Stomach (tissue), 9 donors: Measurements from ENCODE around the gene MEIKIN. TPM values are rescaled to one million over a fixed set of nuclear protein-coding genes. Genes with fewer than 3 reads are reported as not detected.

ENCODE experiments used
- DNase-seq, 2 donors: peaks; one replicate each; pipeline versions ENCODE4 v3.0.0 to v3.0.0-alpha.2; 2013 to 2019
- H3K27ac ChIP-seq, 5 donors: fragments of 200-600 bp in 4 of 5; sonication (generic) in 4 of 5; one replicate each; pipeline ENCODE4 v1.5.1; 2013 to 2019; ENCODE audit warnings: mild to moderate bottlenecking in 1 of 5, moderate library complexity in 1 of 5
- H3K27me3 ChIP-seq, 3 donors: fragments of 200-600 bp; sonication (generic); one replicate each; pipeline ENCODE4 v1.5.1; 2017 to 2019; ENCODE audit warnings: mixed run types in 1 of 3
- H3K36me3 ChIP-seq, 4 donors: fragments of 200-600 bp; sonication (generic); 1 replicate in 3 of 4; 2 replicates in 1 of 4; pipeline ENCODE4 v1.5.1; 2016 to 2019
- H3K4me1 ChIP-seq, 4 donors: fragments of 200-600 bp; sonication (generic); one replicate each; pipeline ENCODE4 v1.5.1; 2016 to 2019
- H3K4me3 ChIP-seq, 4 donors: fragments of 200-600 bp; sonication (generic) in 3 of 4; one replicate each; pipeline ENCODE4 v1.5.1; 2016 to 2019; ENCODE audit warnings: mild to moderate bottlenecking in 1 of 4
- H3K9me3 ChIP-seq, 4 donors: fragments of 200-600 bp; sonication (generic); one replicate each; pipeline ENCODE4 v1.5.1; 2016 to 2019
- CTCF ChIP-seq, 7 experiments: fragments of 450-650 bp in 4 of 7; fragments of 200-600 bp in 3 of 7; sonication (generic) in 3 of 7; IDR thresholded peaks; one replicate each; pipeline ENCODE4 v1.5.1; 2016 to 2019; ENCODE audit warnings: antibody characterized with exemption in 7 of 7, control low read depth in 2 of 7, mild to moderate bottlenecking in 1 of 7
- EP300 ChIP-seq: sonication (generic); formaldehyde crosslinking; IDR thresholded peaks from one replicate; pipeline ENCODE4 v1.6.1; 2017; ENCODE audit warnings: antibody characterized with exemption
- POLR2A ChIP-seq, 4 donors: fragments of 450-650 bp; IDR thresholded peaks; one replicate each; pipeline ENCODE4 v1.6.1; 2016; ENCODE audit warnings: antibody characterized with exemption in 4 of 4, control low read depth in 2 of 4, mild to moderate bottlenecking in 1 of 4, moderate library complexity in 1 of 4
- POLR2AphosphoS5 ChIP-seq, 3 donors: sonication (generic); formaldehyde crosslinking; IDR thresholded peaks; one replicate each; pipeline ENCODE4 v1.6.1; 2016; ENCODE audit warnings: antibody characterized with exemption in 3 of 3
- WGBS, 5 donors: extraction: QIAGEN DNeasy Blood & Tissue Kit in 3 of 5; methylation state at CpG; one replicate each; pipeline versions ENCODE4 v1.1.5 to v1.1.7; 2013 to 2018; 5-methylcytosine and 5-hydroxymethylcytosine counted together
- intact Hi-C: fragments of 100-400 bp; cut with DNase I; formaldehyde crosslinking; loops from one replicate; pipeline ENCODE4 v1.15.1; 2023; ENCODE audit warnings: low total_unique reads
- polyA plus RNA-seq, 3 donors: library from polyadenylated mRNA; stranded (reverse); fragments of 200-250 nt; gene quantifications; one replicate each; pipeline ENCODE4 v1.2.3, GENCODE V29; 2013
- total RNA-seq, 5 donors: library from RNA; depleted of rRNA; stranded (reverse); fragments of >200 nt; gene quantifications; one replicate each; pipeline versions ENCODE4 v1.1.0 to v1.2.3, GENCODE V29; 2014 to 2016
- donor health status: healthy with polysubstance abuse.
- donor health status: Bipolar disorder and iron deficiency.
- donor health status: healthy.

The MEIKIN gene
- total and polyA plus RNA-seq, 8 donors = 0.37 TPM; not detected in 7

GRCh38 chr5:131966551-131966950 lies 21.1 kb upstream of the MEIKIN start:
- H3K36me3 ChIP-seq = no peaks in the 10 kb centered on the region
- intact Hi-C loops = no loop called here
- WGBS, 5 donors = 89 to 100% (median 91%) methylated on average over 1 of the region's 1 CpG
- DNase-seq = no peak
- no peaks in the 10 kb centered on the region for H3K27me3 ChIP-seq
- H3K27ac ChIP-seq = no peak overlapping the region
- TF ChIP-seq EP300 (no peak), POLR2AphosphoS5 (IDR thresholded peaks at IDR 0.05) (no peak), CTCF (IDR thresholded peaks at IDR 0.05) (no peak), POLR2A (IDR thresholded peaks at IDR 0.05) (no peak)
- no peaks in the 10 kb centered on the region for H3K4me1 ChIP-seq
- no peak overlapping the region for H3K4me3 ChIP-seq
- no peaks in the 10 kb centered on the region for H3K9me3 ChIP-seq

- Histone ChIP-seq H3K4me3 (no peak overlapping the region), H3K36me3 (no peaks in the 10 kb centered on the region), H3K4me1 (no peaks in the 10 kb centered on the region), H3K27ac (no peak overlapping the region), H3K9me3 (no peaks in the 10 kb centered on the region), H3K27me3 (no peaks in the 10 kb centered on the region)
- 66 to 78% (median 73%) methylated on average over 6 of the region's 6 CpGs for WGBS, 5 donors
- TF ChIP-seq POLR2A (IDR thresholded peaks at IDR 0.05) (no peak), EP300 (no peak), POLR2AphosphoS5 (IDR thresholded peaks at IDR 0.05) (no peak), CTCF (IDR thresholded peaks at IDR 0.05) (no peak)
- no peak for DNase-seq
- intact Hi-C loops = no loop called here
These were observed 20.5 kb upstream of the MEIKIN start for GRCh38 chr5:131965826-131966415.

- Histone ChIP-seq H3K9me3 (no peaks in the 10 kb centered on the region), H3K27me3 (no peaks in the 10 kb centered on the region), H3K27ac (no peak overlapping the region), H3K36me3 (no peaks in the 10 kb centered on the region), H3K4me3 (no peak overlapping the region), H3K4me1 (no peaks in the 10 kb centered on the region)
- DNase-seq = no peak
- TF ChIP-seq EP300 (no peak), CTCF (IDR thresholded peaks at IDR 0.05) (no peak), POLR2A (IDR thresholded peaks at IDR 0.05) (no peak), POLR2AphosphoS5 (IDR thresholded peaks at IDR 0.05) (no peak)
- intact Hi-C loops = no loop called here
- 66 to 82% (median 76%) methylated on average over 3 of the region's 3 CpGs for WGBS, 5 donors
These were observed 14.4 kb upstream of the MEIKIN start for GRCh38 chr5:131959906-131960305.

- 81 to 93% (median 89%) methylated on average over 5 of the region's 5 CpGs for WGBS, 5 donors
- Histone ChIP-seq H3K36me3 (no peaks in the 10 kb centered on the region), H3K27me3 (no peaks in the 10 kb centered on the region), H3K4me1 (no peaks in the 10 kb centered on the region), H3K27ac (no peak overlapping the region), H3K4me3 (no peak overlapping the region), H3K9me3 (no peaks in the 10 kb centered on the region)
- no peak for DNase-seq
- intact Hi-C loops = no loop called here
- TF ChIP-seq EP300 = no peak
These were observed 13.7 kb upstream of the MEIKIN start for GRCh38 chr5:131959136-131959535.

GRCh38 chr5:131957721-131958441 lies 12.4 kb upstream of the MEIKIN start:
- H3K4me3 ChIP-seq = no peak overlapping the region
- no peak overlapping the region for H3K27ac ChIP-seq
- no peaks in the 10 kb centered on the region for H3K27me3 ChIP-seq
- no peaks in the 10 kb centered on the region for H3K36me3 ChIP-seq
- intact Hi-C loops = no loop called here
- no peak for DNase-seq
- TF ChIP-seq CTCF (IDR thresholded peaks at IDR 0.05) (no peak), POLR2AphosphoS5 (IDR thresholded peaks at IDR 0.05) (no peak), POLR2A (IDR thresholded peaks at IDR 0.05) (no peak), EP300 (no peak)
- 80 to 90% (median 84%) methylated on average over 8 of the region's 8 CpGs for WGBS, 5 donors
- no peaks in the 10 kb centered on the region for H3K9me3 ChIP-seq
- no peaks in the 10 kb centered on the region for H3K4me1 ChIP-seq
